HG03103 (cell line): Measurements from ENCODE around the gene AGBL4.

ENCODE experiments used
- ATAC-seq: cut with Tn5 transposase; IDR thresholded peaks from one replicate; pipeline ENCODE4 v1.9.1; 2021; ENCODE audit warnings: low read depth; ENCODE audit not compliant: unreplicated experiment

Gene AGBL4

GRCh38 chr1:48572646-48573258 is 1451.0 kb downstream of the AGBL4 start:
- ATAC-seq, result peak; percentile 81

GRCh38 chr1:48572134-48572533 is 1451.6 kb downstream of the AGBL4 start:
- no peak for ATAC-seq

GRCh38 chr1:48571303-48571987 is 1452.3 kb downstream of the AGBL4 start:
- ATAC-seq, result no peak

GRCh38 chr1:48570568-48570967 is 1453.2 kb downstream of the AGBL4 start:
- no peak for ATAC-seq

GRCh38 chr1:48568501-48568900 is 1455.3 kb downstream of the AGBL4 start:
- ATAC-seq, result no peak

- no peak for ATAC-seq
These were observed 1457.3 kb downstream of the AGBL4 start for GRCh38 chr1:48566492-48566891.

GRCh38 chr1:48563021-48563420 is 1460.7 kb downstream of the AGBL4 start:
- no peak for ATAC-seq

- no peak for ATAC-seq
These were observed 1462.3 kb downstream of the AGBL4 start for GRCh38 chr1:48561444-48561843.

GRCh38 chr1:48560577-48560976 is 1463.2 kb downstream of the AGBL4 start:
- no peak for ATAC-seq

- ATAC-seq, result no peak
These were observed 1463.6 kb downstream of the AGBL4 start for GRCh38 chr1:48560116-48560515.

GRCh38 chr1:48558366-48558765 is 1465.4 kb downstream of the AGBL4 start:
- no peak for ATAC-seq

- no peak for ATAC-seq
These were observed 1467.4 kb downstream of the AGBL4 start for GRCh38 chr1:48556186-48556850.

- no peak for ATAC-seq
These were observed 1468.5 kb downstream of the AGBL4 start for GRCh38 chr1:48555271-48555670.

GRCh38 chr1:48552903-48553606 is 1470.7 kb downstream of the AGBL4 start:
- ATAC-seq, result no peak

- no peak for ATAC-seq
These were observed 1471.3 kb downstream of the AGBL4 start for GRCh38 chr1:48552420-48552819.

GRCh38 chr1:48548985-48549384 is 1474.8 kb downstream of the AGBL4 start:
- ATAC-seq, result no peak

- ATAC-seq, result no peak
These were observed 1476.1 kb downstream of the AGBL4 start for GRCh38 chr1:48547561-48548220.

- ATAC-seq, result no peak
These were observed 1479.9 kb downstream of the AGBL4 start for GRCh38 chr1:48543854-48544253.

GRCh38 chr1:48540587-48540986 is 1483.2 kb downstream of the AGBL4 start:
- no peak for ATAC-seq

GRCh38 chr1:48536477-48536876 is 1487.3 kb downstream of the AGBL4 start:
- no peak for ATAC-seq

- no peak for ATAC-seq
These were observed 1490.8 kb downstream of the AGBL4 start for GRCh38 chr1:48532976-48533375.
